HG03280 (cell line): ENCODE measurements around the gene STARD5.

Experiments
- ATAC-seq: cut with Tn5 transposase; IDR thresholded peaks from one replicate; pipeline ENCODE4 v1.9.1; 2021; ENCODE audit warnings: mild to moderate bottlenecking, moderate library complexity; ENCODE audit not compliant: unreplicated experiment

The STARD5 gene

DNA sequence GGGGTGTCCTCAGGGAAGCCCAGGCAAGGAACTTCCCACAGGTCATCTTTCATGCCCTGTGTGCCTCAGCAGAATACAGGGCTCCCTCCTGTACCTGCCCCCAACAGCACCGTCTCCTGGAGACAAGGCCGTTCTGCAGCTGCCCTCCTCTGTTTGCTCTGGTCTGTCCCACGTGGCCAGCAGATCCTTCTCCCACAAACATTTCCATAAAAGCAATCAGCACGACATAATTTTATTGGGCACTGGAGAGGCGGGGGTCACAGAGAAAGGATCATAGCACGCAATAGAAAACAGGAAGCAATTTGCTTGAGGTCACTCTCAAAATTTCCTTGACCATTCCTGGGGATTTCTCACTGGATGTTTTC, 29.4 kb downstream of the STARD5 start:
- ATAC-seq: peak; percentile 9

DNA sequence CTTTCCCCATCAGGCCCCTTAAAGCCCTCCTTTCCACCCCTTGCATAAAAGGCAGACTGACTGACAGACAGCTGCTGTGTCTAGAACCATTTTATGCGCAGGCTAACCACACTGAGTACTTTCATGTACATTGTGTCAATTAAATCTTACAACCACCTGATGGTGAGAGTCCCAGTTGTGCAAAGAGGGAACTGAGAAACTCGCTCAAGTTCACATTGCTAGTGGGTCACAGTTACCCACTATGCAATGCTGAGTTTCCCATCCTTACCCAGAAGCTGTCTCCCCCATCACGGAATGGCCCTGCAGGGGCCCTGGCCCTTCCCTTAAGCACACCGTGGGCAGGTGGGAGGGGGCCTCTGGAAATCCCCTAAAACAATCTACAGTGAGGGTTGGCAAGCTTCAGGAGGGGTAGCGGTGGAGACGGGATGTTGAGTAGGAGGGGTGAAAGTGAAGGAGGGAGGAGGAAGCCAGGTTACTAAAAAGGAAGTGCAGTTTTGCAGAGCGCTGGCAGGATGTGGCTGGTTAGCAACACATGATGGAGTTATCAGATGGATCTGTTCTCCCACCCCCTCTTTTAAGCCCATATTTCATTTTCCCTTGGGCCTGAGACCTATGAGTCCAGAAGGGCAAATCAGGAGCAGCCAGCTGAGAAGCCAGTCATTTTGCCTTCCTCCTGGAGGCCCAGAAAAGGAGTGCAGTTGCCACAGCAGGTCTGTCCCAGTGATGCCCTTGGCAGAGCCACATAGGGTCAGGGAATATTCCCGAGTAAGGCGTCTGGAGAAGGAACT, 30.0 kb downstream of the STARD5 start:
- ATAC-seq: peak; percentile 72

DNA sequence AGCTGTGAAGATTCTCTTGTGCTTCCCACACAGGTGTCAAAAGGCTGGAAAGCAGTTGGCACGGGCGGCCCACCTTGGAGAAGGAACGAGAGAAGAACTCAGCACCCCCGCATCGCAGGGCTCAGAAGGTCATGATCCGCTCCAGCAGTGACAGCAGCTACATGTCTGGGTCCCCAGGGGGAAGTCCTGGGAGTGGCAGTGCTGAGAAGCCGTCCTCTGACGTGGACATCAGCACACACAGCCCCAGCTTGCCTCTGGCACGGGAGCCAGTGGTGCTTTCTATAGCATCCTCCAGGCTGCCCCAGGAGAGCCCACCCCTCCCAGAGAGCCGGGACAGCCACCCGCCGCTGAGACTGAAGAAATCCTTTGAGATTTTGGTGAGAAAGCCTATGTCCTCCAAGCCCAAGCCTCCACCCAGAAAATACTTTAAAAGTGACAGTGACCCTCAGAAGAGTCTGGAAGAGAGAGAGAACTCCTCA, 31.4 kb downstream of the STARD5 start:
- ATAC-seq: peak; percentile 26

GRCh38 chr15:81291916-81292522, 31.9 kb downstream of the STARD5 start:
- ATAC-seq: no peak

DNA sequence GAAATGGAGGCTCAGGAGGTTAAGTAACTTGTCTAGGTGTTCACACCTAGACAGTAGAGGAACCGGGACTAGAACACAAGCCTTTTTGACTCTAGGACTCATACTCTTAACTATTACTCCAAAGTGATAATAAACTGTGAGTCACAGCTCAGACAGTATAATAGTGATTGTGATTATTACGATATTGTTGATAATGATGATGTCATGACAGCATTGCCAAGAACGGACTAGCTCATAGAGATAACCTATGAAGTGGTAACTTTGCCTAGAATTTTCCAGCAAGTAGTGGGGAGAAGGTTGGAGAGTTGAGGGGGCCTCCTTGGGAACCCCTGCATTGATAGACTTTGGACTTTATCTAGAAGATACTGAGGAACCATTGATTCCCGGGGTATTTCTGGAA, 34.0 kb downstream of the STARD5 start:
- ATAC-seq: no peak

GRCh38 chr15:81288616-81289015, 35.3 kb downstream of the STARD5 start:
- ATAC-seq: no peak

DNA sequence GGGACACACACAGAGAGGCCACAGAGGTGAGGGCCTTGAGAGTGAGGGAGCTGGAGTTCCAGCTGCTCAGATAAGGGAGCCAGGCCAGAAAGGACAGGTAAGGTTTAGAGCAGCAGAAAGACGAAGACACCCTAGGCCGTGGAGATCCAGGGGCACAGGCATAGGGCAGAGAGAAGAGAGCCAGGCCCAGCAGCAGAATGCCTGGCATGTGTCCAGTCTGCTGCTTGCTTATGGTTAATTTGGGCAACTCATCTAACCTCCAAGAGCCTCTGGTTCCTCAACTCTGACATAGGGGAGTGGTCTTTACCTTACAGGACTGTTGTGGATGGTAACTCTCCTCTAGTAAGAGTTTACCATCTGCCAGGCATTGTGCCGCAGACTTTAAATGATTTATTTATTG, 35.9 kb downstream of the STARD5 start:
- ATAC-seq: no peak

GRCh38 chr15:81286621-81287121, 37.3 kb downstream of the STARD5 start:
- no peak for ATAC-seq

- ATAC-seq: no peak
Measured at GRCh38 chr15:81285461-81285860, 38.5 kb downstream of the STARD5 start.

- peak; percentile 56 for ATAC-seq
Measured at GRCh38 chr15:81284256-81285031, 39.5 kb downstream of the STARD5 start.

DNA sequence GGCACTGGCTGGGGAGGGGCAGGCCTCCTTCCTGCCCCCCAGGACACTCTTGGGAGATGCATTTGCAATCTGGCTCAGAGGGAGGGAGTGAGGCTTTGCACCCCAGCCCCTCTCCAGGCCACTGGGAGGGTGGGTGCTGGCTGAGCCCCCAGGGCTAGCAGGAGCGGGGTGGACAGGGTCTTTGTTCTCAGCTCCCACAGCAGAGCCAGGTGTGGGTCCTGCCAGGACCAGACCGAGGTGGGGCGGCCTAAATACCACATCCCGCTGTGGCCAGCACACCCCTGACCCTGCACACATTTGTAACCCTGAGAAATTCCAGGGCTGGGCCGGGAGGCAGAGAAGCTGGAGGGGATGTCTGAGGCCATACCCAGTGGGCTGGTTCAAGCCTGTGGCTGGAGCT, 41.0 kb downstream of the STARD5 start:
- no peak for ATAC-seq

- no peak for ATAC-seq
Measured at GRCh38 chr15:81282606-81282895, 41.4 kb downstream of the STARD5 start.

DNA sequence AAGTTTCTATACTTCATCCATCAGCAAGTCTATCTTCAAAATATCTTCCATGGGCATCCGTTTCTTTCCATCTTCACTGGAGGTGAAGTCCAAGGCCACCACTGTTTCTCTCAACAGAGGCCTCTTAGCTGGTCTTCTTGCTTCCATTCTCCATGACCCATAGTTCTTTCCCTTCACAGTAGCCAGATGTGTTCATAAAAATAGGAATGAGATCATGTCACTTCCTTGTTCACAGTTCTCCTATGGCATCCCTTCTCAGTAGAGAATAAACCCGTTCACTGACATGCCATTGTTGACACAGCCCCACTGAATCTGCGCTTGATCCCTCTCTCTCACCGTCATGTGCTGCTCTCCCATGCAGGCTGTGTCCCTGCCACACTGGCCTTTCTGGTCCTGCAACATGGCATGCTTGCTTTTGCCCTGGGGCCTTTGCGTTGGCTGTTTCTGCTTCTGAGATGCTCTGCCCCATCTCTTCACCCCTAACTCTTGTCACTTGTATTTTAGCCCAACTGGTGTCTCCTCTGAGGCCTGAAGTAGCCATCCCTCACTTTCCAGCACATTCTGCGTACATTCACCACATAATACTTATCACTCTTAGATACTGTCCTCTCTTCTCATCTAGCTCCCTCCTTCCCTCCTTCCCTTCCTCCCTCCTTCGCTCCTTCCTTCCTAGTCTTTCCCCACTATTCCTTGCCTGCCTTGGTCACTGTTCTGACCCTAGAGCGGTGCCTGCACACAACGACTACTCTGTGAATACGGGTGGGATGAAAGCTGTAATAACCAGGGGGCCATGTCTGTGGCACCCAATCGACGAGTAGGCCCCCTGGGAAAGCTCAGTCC, 42.0 kb downstream of the STARD5 start:
- ATAC-seq: no peak

GRCh38 chr15:81281456-81281735, 42.5 kb downstream of the STARD5 start:
- no peak for ATAC-seq

DNA sequence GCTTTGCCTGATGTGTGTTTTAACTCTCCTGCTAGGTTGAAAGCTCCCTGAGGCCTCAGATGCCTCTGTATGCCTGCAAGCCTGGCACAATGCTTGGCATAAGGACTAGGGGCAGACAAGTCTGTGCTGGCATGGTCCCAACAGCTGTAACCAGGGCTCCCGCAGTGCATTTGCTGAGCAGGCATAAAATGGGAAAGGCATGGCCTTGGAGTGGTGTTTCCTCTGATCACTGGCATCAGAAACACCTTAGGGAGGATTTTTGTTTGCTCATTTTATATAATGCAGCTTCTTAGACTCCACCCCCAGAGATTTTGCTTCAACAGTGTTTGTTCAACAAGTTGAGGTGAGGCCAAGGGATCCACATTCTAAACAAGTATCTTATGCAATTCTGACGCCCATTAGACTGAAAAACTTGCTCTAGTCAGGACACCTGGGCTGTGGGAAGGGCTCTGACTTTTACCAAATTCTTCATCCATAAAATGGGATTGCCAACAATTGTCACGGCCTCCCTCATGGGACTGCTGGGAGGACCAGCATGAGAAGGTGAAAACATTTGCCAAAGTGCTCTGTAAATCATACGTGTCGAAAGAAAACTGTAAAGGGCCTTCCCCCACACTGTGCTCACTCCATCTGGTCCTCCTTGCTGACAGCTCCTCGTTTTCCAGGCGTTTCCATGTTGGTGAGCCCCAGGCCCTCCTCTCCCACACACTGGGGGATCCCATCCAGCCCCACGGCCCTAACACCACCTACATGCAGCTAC, 43.1 kb downstream of the STARD5 start:
- ATAC-seq: no peak

- ATAC-seq: no peak
Measured at GRCh38 chr15:81279621-81280485, 44.1 kb downstream of the STARD5 start.

GRCh38 chr15:81278306-81279029, 45.5 kb downstream of the STARD5 start:
- no peak for ATAC-seq

DNA sequence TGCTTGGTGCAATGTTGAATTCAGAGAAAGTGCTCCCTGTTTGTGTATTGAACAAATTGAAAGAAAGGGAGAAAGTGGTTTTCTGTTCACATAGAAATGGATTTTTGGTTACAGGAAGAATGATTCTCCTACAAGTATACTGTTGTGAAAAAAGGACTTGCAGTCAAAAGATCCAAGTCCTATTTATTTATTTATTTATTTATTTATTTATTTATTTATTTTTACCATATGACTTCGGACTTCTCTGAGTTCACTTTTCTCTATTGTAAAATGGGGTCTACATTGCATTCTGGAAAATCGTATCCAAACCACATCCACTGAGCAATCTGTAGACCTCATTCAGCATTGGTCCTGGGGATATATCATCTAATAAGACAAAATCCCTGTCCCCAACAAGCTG, 46.1 kb downstream of the STARD5 start:
- ATAC-seq: no peak

DNA sequence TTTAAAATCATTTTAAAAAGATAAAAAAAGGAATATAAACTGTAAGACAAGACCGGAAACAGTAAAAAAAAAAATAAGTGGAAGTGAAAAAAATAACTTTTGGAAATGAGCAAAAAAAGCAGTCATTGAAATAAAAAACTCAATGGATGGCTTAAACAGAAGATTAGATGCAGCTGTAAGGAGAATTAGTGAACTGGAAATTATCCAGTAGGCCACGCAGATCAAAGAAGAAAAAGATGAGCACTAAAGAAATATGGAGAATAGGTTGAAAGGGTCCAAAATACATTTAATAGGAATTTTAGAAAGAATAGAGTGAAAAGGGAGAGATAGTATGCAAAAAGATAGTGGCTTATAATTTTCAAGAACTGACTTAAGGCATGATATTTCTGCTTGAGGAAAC, 47.0 kb downstream of the STARD5 start:
- ATAC-seq: no peak
